ENCODE measurements around the gene MXD3.

DNA sequence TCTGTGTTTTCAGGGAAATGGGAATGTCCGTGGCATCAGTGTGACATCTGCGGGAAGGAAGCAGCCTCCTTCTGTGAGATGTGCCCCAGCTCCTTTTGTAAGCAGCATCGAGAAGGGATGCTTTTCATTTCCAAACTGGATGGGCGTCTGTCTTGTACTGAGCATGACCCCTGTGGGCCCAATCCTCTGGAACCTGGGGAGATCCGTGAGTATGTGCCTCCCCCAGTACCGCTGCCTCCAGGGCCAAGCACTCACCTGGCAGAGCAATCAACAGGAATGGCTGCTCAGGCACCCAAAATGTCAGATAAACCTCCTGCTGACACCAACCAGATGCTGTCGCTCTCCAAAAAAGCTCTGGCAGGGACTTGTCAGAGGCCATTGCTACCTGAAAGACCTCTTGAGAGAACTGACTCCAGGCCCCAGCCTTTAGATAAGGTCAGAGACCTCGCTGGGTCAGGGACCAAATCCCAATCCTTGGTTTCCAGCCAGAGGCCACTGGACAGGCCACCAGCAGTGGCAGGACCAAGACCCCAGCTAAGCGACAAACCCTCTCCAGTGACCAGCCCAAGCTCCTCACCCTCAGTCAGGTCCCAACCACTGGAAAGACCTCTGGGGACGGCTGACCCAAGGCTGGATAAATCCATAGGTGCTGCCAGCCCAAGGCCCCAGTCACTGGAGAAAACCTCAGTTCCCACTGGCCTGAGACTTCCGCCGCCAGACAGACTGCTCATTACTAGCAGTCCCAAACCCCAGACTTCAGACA is 17.7 kb downstream of the MXD3 start:
- no peak for TF ChIP-seq EZH2 (IDR thresholded peaks at IDR 0.05)
- TF ChIP-seq FOXP2 (optimal IDR thresholded peaks at IDR 0.05; ENCODE audit: control extremely low read depth, extremely low read length, insufficient read depth), result no peak
- TF ChIP-seq POLR2AphosphoS5 (IDR thresholded peaks at IDR 0.05; ENCODE audit: borderline replicate concordance, low read depth, low read length), result no peak
